HCT116 (cell line): ENCODE data around the gene CDON.

Source experiments
- CEBPB ChIP-seq: IDR thresholded peaks from 2 replicates; pipeline ENCODE4 v1.6.1; 2012; ENCODE audit warnings: low read depth
- EZH2 ChIP-seq: fragments of 200-600 bp; sonication (generic); IDR thresholded peaks from 2 replicates; pipeline ENCODE4 v1.6.1; 2017; ENCODE audit warnings: antibody characterized with exemption, mixed run types
- FOSL1 ChIP-seq: IDR thresholded peaks from 2 replicates; pipeline ENCODE4 v1.6.1; 2012; ENCODE audit warnings: low read depth
- TF ChIP-seq, protein P1 (sequence below), 3 experiments: fragments of 200-600 bp in 1 of 3; sonication (generic) in 1 of 3; IDR thresholded peaks in 2 of 3; conservative IDR thresholded peaks in 1 of 3; 2 replicates each; pipeline ENCODE4 v1.5.1; 2012 to 2017; ENCODE audit warnings: low read depth in 2 of 3, low read length in 2 of 3, antibody characterized with exemption in 1 of 3, borderline replicate concordance in 1 of 3, control low read depth in 1 of 3, mild to moderate bottlenecking in 1 of 3, mixed read lengths in 1 of 3, mixed run types in 1 of 3, moderate library complexity in 1 of 3; ENCODE audit not compliant: insufficient read depth in 1 of 3
- TF ChIP-seq, protein P2 (sequence below): IDR thresholded peaks from 2 replicates; pipeline ENCODE4 v1.6.1; 2012

- TF ChIP-seq, protein P1, sequence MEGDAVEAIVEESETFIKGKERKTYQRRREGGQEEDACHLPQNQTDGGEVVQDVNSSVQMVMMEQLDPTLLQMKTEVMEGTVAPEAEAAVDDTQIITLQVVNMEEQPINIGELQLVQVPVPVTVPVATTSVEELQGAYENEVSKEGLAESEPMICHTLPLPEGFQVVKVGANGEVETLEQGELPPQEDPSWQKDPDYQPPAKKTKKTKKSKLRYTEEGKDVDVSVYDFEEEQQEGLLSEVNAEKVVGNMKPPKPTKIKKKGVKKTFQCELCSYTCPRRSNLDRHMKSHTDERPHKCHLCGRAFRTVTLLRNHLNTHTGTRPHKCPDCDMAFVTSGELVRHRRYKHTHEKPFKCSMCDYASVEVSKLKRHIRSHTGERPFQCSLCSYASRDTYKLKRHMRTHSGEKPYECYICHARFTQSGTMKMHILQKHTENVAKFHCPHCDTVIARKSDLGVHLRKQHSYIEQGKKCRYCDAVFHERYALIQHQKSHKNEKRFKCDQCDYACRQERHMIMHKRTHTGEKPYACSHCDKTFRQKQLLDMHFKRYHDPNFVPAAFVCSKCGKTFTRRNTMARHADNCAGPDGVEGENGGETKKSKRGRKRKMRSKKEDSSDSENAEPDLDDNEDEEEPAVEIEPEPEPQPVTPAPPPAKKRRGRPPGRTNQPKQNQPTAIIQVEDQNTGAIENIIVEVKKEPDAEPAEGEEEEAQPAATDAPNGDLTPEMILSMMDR (IDR thresholded peaks at IDR 0.05 in 2 of 3, conservative IDR thresholded peaks at IDR 0.05 in 1 of 3; ENCODE audit: borderline replicate concordance in 1 of 3, insufficient read depth in 1 of 3, low read depth in 2 of 3, low read length in 2 of 3), result peak; percentile 64 to 96 (median 87)
- TF ChIP-seq EZH2, result no peak
- no peak for TF ChIP-seq CEBPB
- no peak for TF ChIP-seq FOSL1
- TF ChIP-seq, protein P2, sequence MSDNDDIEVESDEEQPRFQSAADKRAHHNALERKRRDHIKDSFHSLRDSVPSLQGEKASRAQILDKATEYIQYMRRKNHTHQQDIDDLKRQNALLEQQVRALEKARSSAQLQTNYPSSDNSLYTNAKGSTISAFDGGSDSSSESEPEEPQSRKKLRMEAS, result no peak
Measured at GRCh38 chr11:125941619-125942611, 120.8 kb downstream of the CDON start.
